ENCODE data around the gene PRDM12.

- TF ChIP-seq POLR2A (IDR thresholded peaks at IDR 0.05; ENCODE audit: extremely low read depth, insufficient read length): no peak
- TF ChIP-seq, protein P1, sequence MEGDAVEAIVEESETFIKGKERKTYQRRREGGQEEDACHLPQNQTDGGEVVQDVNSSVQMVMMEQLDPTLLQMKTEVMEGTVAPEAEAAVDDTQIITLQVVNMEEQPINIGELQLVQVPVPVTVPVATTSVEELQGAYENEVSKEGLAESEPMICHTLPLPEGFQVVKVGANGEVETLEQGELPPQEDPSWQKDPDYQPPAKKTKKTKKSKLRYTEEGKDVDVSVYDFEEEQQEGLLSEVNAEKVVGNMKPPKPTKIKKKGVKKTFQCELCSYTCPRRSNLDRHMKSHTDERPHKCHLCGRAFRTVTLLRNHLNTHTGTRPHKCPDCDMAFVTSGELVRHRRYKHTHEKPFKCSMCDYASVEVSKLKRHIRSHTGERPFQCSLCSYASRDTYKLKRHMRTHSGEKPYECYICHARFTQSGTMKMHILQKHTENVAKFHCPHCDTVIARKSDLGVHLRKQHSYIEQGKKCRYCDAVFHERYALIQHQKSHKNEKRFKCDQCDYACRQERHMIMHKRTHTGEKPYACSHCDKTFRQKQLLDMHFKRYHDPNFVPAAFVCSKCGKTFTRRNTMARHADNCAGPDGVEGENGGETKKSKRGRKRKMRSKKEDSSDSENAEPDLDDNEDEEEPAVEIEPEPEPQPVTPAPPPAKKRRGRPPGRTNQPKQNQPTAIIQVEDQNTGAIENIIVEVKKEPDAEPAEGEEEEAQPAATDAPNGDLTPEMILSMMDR (IDR thresholded peaks at IDR 0.05; ENCODE audit: low read depth, low read length): no peak
- TF ChIP-seq, protein P2, sequence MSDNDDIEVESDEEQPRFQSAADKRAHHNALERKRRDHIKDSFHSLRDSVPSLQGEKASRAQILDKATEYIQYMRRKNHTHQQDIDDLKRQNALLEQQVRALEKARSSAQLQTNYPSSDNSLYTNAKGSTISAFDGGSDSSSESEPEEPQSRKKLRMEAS (IDR thresholded peaks at IDR 0.05; ENCODE audit: low read depth, low read length): no peak
Observed at GRCh38 chr9:130663977-130664250, 480 bp upstream of the PRDM12 start.

All from NB4 (cell line).